ENCODE measurements around the gene OR1I1. TPM values are rescaled to one million over a fixed set of nuclear protein-coding genes. Genes with fewer than 3 reads are reported as not detected.

Gene OR1I1
- total and polyA plus RNA-seq, 2 of the 4 experiments (the other 2 are of a cell fraction), result not detected

DNA sequence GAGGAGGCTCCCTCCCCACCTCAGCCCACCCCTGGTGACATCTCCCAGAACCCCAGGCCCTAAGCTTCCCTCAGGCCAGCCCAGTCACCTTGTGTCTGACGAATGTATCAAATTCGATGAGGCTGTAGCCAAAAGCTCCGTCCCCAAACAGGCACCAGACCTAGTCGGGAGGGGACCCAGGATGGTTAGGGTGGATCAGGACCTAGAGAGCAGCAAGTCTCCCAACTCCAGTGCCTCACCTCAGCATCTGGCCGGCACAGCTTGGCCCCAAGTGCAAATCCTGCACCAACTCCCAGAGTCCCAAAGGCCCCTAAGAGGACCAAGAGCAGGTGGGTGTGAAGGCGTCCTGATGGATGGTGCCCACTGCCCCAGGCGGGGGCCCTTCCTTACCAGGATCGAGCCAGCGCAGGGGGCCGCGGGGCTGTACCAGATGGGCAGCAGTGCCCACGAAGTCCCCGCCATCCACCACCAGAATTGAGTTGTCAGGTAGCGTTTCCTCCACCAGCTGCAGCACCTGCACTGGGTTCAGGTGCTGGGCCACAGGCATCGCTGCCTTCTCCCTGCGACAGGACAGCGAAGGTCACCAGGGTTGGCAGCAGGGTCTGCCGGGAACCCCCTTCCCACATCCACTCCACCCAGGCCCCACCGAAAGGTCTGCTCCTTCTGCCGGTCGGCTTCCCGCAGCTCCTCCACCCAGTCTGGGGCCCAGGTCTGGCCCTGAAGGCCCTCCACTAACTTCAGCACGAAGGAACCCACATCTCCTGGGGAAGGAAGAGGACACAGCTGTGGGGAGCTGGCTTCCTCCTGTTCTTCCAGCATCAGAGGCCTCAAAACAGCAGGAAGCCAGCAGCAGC lies 34.0 kb downstream of the OR1I1 start:
- Histone ChIP-seq H2AFZ (replicated peaks; ENCODE audit: low read length, poor library complexity) (peak overlapping the region; percentile 52), H3K56ac (ENCODE audit: extremely low read depth, insufficient read depth, low read length) (no peak overlapping the region), H3K4me2 (ENCODE audit: low read depth, low read length) (no peak overlapping the region), H2BK5ac (ENCODE audit: low read depth, low read length, poor library complexity, severe bottlenecking) (no peak overlapping the region), H3K18ac (ENCODE audit: low read depth, low read length) (no peak overlapping the region), H3K36me3 (ENCODE audit: control insufficient read depth, insufficient read depth, low read length) (peaks cover 92% of the 10 kb centered on the region), H3K4ac (ENCODE audit: low read depth, low read length) (no peak overlapping the region), H2AK5ac (ENCODE audit: low read depth, low read length) (no peak overlapping the region), H3K27me3 (ENCODE audit: control insufficient read depth, insufficient read depth, low read length) (no peaks in the 10 kb centered on the region), H4K5ac (ENCODE audit: low read depth, low read length) (no peak overlapping the region; the same call in 1 of the 2 replicates), H4K8ac (ENCODE audit: low read depth in 2 of 2, low read length in 2 of 2) (peak overlapping the region in 1 of 2 experiments; percentile 22; a peak in 2 of 4 replicates), H3K4me3 (ENCODE audit: insufficient read depth, low read depth, low read length) (no peak overlapping the region), H2BK120ac (ENCODE audit: low read depth, low read length) (no peak overlapping the region), H4K20me1 (ENCODE audit: insufficient read depth, low read length) (peaks cover 33% of the 10 kb centered on the region), H2AK9ac (replicated peaks; ENCODE audit: low read depth, low read length, poor library complexity) (peak overlapping the region; percentile 79), H3K23ac (ENCODE audit: low read depth, low read length) (no peak overlapping the region), H3K79me1 (ENCODE audit: low read depth in 1 of 2, low read length in 2 of 2) (peaks cover 15 to 66% of the 10 kb centered on the region in 2 experiments), H3K9me1 (ENCODE audit: insufficient read depth, low read length) (peaks cover 10% of the 10 kb centered on the region; the same call in 1 of the 2 replicates), H3K27ac (ENCODE audit: insufficient read depth, low read length) (no peak overlapping the region), H4K91ac (ENCODE audit: insufficient read depth, low read depth, low read length) (no peak overlapping the region), H3K9ac (ENCODE audit: low read depth, low read length) (no peak overlapping the region), H3K9me3 (ENCODE audit: control insufficient read depth, insufficient read depth, low read length) (peaks cover 2% of the 10 kb centered on the region; the same call in 1 of the 2 replicates), H2BK20ac (ENCODE audit: low read depth, low read length) (no peak overlapping the region), H3K14ac (replicated peaks; ENCODE audit: low read depth, low read length) (no peak overlapping the region), H3K4me1 (ENCODE audit: control insufficient read depth, insufficient read depth, low read length) (no peaks in the 10 kb centered on the region; the same call in 1 of the 2 replicates), H2BK15ac (ENCODE audit: low read depth, low read length) (no peak overlapping the region)
- TF ChIP-seq MXI1 (IDR thresholded peaks at IDR 0.05; ENCODE audit: borderline replicate concordance, low read depth, low read length), result no peak
- no peak for TF ChIP-seq FOS (IDR thresholded peaks at IDR 0.05; ENCODE audit: low read depth, low read length)
- no peak for TF ChIP-seq POLR2A (IDR thresholded peaks at IDR 0.05; ENCODE audit: low read depth, low read length)
- TF ChIP-seq, protein P1, sequence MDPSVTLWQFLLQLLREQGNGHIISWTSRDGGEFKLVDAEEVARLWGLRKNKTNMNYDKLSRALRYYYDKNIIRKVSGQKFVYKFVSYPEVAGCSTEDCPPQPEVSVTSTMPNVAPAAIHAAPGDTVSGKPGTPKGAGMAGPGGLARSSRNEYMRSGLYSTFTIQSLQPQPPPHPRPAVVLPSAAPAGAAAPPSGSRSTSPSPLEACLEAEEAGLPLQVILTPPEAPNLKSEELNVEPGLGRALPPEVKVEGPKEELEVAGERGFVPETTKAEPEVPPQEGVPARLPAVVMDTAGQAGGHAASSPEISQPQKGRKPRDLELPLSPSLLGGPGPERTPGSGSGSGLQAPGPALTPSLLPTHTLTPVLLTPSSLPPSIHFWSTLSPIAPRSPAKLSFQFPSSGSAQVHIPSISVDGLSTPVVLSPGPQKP (IDR thresholded peaks at IDR 0.05; ENCODE audit: borderline replicate concordance, low read depth, low read length), result no peak
- TF ChIP-seq SMC3 (IDR thresholded peaks at IDR 0.05; ENCODE audit: low read depth, low read length), result no peak
- in situ Hi-C loops (cut with MboI; ENCODE audit: low sequenced_read_pairs) (loop anchor here (10.0 to 25.0 kb wide), 2 partner anchors 139 to 1071 kb away; partner anchors contain the start of genes AP1M1 and FAM32A), dilution Hi-C loops (cut with HindIII; ENCODE audit: low sequenced_read_pairs, unreplicated experiment) (no loop called here), intact Hi-C loops (cut with micrococcal nuclease) (no loop called here)
- POLR2A ChIA-PET (ENCODE audit: unreplicated experiment), result interaction anchor here (0.6 to 0.8 kb wide), 2 partner anchors 9 to 10 kb away, joined by 3 to 6 read pairs; a partner anchor contains a TSS
- CTCF ChIA-PET, result no interaction called here
- 95% methylated on average over 4 of the region's 23 CpGs; no CpG with 5 or more reads in 1 of the 2 experiments for WGBS, 2 experiments (ENCODE audit: extremely low coverage in 2 of 2, insufficient read length in 1 of 2)
- no TSS peak for BruUV-seq (replicated peaks)
- DNase-seq (no peak), ATAC-seq (ENCODE audit: low read depth) (no peak; the same call in 1 of the 2 replicates)

Data from IMR-90 (cell line).